Measurements from ENCODE around the gene KIF26A.

The KIF26A gene

GRCh38 chr14:104129556-104129955 lies 8.8 kb upstream of the KIF26A start:
- ATAC-seq (no peak), DNase-seq (no peak)
- peaks cover 41% of the 10 kb centered on the region for H3K27me3 Mint-ChIP-seq
- H3K4me1 Mint-ChIP-seq: no peaks in the 10 kb centered on the region
- peaks cover 2% of the 10 kb centered on the region for H3K36me3 Mint-ChIP-seq (ENCODE audit: low read depth)
- peaks cover 35% of the 10 kb centered on the region for H3K9me3 Mint-ChIP-seq
- no peak overlapping the region for H3K4me3 Mint-ChIP-seq
- H3K27ac Mint-ChIP-seq: no peak overlapping the region

DNA sequence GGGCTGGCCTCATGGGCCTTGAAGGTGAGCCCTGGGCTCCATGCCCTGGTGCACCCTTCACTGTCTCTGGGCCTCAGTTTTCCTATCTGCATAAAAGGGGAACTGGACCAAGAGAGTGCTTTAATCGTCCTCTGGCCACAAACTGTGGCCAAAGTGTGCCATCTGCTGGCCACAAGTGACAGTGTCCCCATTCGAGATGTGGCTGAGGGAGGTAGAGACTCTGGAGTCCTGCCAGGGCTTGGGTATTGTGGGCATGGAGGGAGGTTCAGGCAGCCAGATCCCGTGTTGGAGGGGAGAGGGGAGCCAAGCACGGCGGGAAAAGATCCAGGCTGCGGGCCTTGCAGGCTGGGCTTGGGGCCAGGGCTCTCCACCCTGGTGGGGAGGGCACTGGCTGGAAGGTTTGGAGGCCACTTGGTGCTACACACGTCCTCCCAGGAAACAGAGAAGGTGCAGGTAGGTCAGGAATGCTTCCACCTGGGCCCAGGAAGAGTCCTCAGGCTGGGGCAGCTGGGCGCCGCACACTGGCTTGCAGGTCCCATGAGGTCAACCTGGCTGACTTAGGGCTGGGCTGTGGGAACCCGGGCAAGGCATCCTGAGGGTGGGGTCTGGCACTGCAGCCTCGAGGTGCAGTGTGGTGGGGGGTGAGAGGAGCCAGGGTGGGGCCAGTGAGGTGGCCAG lies 7.3 kb upstream of the KIF26A start:
- ATAC-seq: no peak
- H3K27me3 Mint-ChIP-seq: peaks cover 49% of the 10 kb centered on the region
- H3K27ac Mint-ChIP-seq: no peak overlapping the region
- peaks cover 23% of the 10 kb centered on the region for H3K9me3 Mint-ChIP-seq
- H3K4me1 Mint-ChIP-seq: no peaks in the 10 kb centered on the region
- H3K36me3 Mint-ChIP-seq (ENCODE audit: low read depth): peaks cover 2% of the 10 kb centered on the region
- no peak for DNase-seq
- no peak overlapping the region for H3K4me3 Mint-ChIP-seq

- DNase-seq (no peak), ATAC-seq (no peak)
- Mint-ChIP-seq H3K27me3 (peaks cover 52% of the 10 kb centered on the region), H3K9me3 (peaks cover 16% of the 10 kb centered on the region), H3K27ac (no peak overlapping the region), H3K36me3 (ENCODE audit: low read depth) (peaks cover 2% of the 10 kb centered on the region), H3K4me1 (peaks cover 3% of the 10 kb centered on the region), H3K4me3 (no peak overlapping the region)
These were observed 6.2 kb upstream of the KIF26A start for GRCh38 chr14:104131968-104132732.

DNA sequence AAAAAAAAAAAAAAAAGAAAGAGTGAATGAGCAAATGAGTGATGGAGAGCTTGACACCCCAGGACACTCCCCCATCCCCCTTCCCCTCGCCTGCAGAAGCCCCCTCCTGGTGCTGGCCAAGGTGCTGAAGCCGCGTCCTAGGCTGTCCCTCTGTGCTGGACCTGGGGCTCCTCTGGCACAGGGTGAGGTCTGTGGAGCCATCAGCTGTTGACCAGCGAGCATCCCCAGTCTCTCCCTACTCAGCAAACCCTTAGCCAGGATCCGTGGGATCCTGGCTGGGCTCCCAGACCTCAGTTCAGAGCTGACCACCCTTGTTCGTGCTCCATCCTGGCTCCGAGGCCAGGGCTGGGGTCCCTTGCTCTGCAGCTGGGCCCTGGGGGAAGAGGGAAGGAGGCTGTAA lies 5.4 kb upstream of the KIF26A start:
- ATAC-seq (no peak), DNase-seq (no peak)
- peaks cover 51% of the 10 kb centered on the region for H3K27me3 Mint-ChIP-seq
- H3K4me1 Mint-ChIP-seq: peaks cover 3% of the 10 kb centered on the region
- no peak overlapping the region for H3K4me3 Mint-ChIP-seq
- H3K9me3 Mint-ChIP-seq: peaks cover 12% of the 10 kb centered on the region
- H3K27ac Mint-ChIP-seq: no peak overlapping the region
- peaks cover 2% of the 10 kb centered on the region for H3K36me3 Mint-ChIP-seq (ENCODE audit: low read depth)

- peaks cover 2% of the 10 kb centered on the region for H3K36me3 Mint-ChIP-seq (ENCODE audit: low read depth)
- H3K27me3 Mint-ChIP-seq: peaks cover 50% of the 10 kb centered on the region
- no peak for ATAC-seq
These were observed 4.9 kb upstream of the KIF26A start for GRCh38 chr14:104133496-104133895.

GRCh38 chr14:104134061-104134965 lies 4.1 kb upstream of the KIF26A start:
- ATAC-seq (no peak), DNase-seq (no peak)
- Mint-ChIP-seq H3K4me1 (peaks cover 3% of the 10 kb centered on the region), H3K9me3 (peaks cover 10% of the 10 kb centered on the region), H3K27me3 (peaks cover 49% of the 10 kb centered on the region), H3K36me3 (ENCODE audit: low read depth) (peaks cover 2% of the 10 kb centered on the region), H3K27ac (no peak overlapping the region), H3K4me3 (no peak overlapping the region)

More at GRCh38 chr14:104133496-104133895, 4.9 kb upstream of the KIF26A start:
- DNase-seq: no peak
- H3K9me3 Mint-ChIP-seq: peaks cover 12% of the 10 kb centered on the region
- H3K4me3 Mint-ChIP-seq: no peak overlapping the region
- peaks cover 3% of the 10 kb centered on the region for H3K4me1 Mint-ChIP-seq
- H3K27ac Mint-ChIP-seq: no peak overlapping the region

DNA sequence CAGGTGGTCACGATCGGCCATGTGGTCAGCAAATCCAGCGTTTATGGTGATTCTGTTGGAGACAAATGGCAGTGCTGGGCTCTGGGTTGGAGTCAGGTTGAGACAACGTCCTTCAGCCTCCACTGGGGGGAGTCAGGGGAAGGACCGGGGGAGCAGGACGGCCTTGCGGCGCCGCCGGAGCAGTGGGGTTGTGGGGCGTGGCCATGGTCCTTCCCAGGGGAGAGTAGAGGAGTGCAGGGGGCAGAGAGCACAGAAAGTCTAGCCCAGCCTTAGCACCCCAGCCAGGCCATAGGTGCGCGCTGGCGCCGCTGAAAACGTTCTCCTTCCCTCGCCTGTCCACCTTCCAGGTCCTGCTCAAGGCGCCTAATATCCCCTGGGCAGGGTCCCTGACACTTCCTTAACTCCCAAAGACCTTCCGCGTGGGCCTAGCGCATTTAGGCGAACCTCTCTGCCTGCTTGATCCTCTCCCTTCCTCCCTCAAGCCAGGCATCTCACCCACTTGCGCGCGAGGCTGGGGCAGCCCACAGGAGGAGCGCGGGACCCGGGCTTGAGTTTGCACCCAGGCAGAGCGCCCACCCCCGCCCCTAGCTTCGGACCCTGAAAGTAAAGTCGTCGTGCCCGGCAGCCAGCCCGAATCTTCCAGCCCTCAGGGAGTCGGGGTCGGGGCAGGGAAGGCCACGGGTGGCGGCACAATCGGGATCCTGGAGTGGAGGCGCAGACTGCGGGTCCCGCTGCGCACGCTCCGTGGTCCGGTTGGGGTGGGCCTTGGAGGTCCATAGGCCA lies 3.1 kb upstream of the KIF26A start:
- H3K4me3 Mint-ChIP-seq: no peak overlapping the region
- H3K27me3 Mint-ChIP-seq: peaks cover 44% of the 10 kb centered on the region
- peaks cover under 1% of the 10 kb centered on the region for H3K9me3 Mint-ChIP-seq
- no peaks in the 10 kb centered on the region for H3K36me3 Mint-ChIP-seq (ENCODE audit: low read depth)
- peak; percentile 34 for ATAC-seq
- H3K27ac Mint-ChIP-seq: no peak overlapping the region
- peaks cover 3% of the 10 kb centered on the region for H3K4me1 Mint-ChIP-seq
- DNase-seq: no peak

DNA sequence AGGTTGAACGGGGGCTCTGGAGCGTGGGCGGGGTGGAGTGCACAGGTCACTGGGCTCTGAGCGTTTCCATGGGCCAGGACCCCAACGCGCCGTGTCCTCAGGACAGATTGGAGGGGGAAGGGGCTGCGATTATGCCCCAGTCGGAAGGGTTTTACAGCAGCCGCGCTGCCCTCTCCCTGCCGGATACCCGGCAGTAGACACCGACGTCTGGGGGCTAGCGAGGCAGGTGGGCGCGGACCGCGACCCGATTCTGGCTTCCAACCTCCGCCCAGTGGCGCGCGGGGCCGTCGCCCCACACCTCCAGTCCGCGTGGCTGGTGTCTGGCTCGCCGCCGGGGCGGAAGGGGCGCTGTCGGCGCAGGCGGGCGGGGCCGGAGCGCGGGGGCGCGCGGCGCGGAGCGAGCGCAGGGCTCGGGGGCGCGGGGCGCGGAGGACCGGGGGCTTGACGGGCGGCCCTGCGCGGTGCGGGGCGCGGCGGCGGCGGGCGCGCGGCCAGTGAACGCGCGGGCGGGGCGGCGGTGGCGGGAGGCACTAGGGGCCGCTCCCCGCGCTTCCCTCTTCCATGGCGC lies 2.4 kb upstream of the KIF26A start:
- DNase-seq (no peak), ATAC-seq (no peak)
- peaks cover 3% of the 10 kb centered on the region for H3K4me1 Mint-ChIP-seq
- no peak overlapping the region for H3K27ac Mint-ChIP-seq
- H3K9me3 Mint-ChIP-seq: no peaks in the 10 kb centered on the region
- H3K36me3 Mint-ChIP-seq (ENCODE audit: low read depth): no peaks in the 10 kb centered on the region
- peaks cover 43% of the 10 kb centered on the region for H3K27me3 Mint-ChIP-seq
- H3K4me3 Mint-ChIP-seq: no peak overlapping the region

- Mint-ChIP-seq H3K4me1 (peaks cover 3% of the 10 kb centered on the region), H3K4me3 (peak overlapping the region; percentile 1), H3K36me3 (ENCODE audit: low read depth) (no peaks in the 10 kb centered on the region), H3K27ac (no peak overlapping the region), H3K27me3 (peaks cover 40% of the 10 kb centered on the region), H3K9me3 (no peaks in the 10 kb centered on the region)
- ATAC-seq (no peak), DNase-seq (no peak)
These were observed 1.7 kb upstream of the KIF26A start for GRCh38 chr14:104136472-104137296.

GRCh38 chr14:104137297-104138097 lies 890 bp upstream of the KIF26A start:
- ATAC-seq (peak; percentile 67), DNase-seq (peak; percentile 82)
- H3K9me3 Mint-ChIP-seq: no peaks in the 10 kb centered on the region
- peaks cover 3% of the 10 kb centered on the region for H3K4me1 Mint-ChIP-seq
- peaks cover 32% of the 10 kb centered on the region for H3K27me3 Mint-ChIP-seq
- H3K4me3 Mint-ChIP-seq: peak overlapping the region; percentile 1
- no peak overlapping the region for H3K27ac Mint-ChIP-seq
- H3K36me3 Mint-ChIP-seq (ENCODE audit: low read depth): no peaks in the 10 kb centered on the region

- H3K27ac Mint-ChIP-seq: no peak overlapping the region
- no peak for DNase-seq
- H3K27me3 Mint-ChIP-seq: peaks cover 28% of the 10 kb centered on the region
- no peaks in the 10 kb centered on the region for H3K36me3 Mint-ChIP-seq (ENCODE audit: low read depth)
- H3K4me3 Mint-ChIP-seq: no peak overlapping the region
- no peak for ATAC-seq
- no peaks in the 10 kb centered on the region for H3K9me3 Mint-ChIP-seq
- peaks cover 3% of the 10 kb centered on the region for H3K4me1 Mint-ChIP-seq
These were observed 502 bp downstream of the KIF26A start for GRCh38 chr14:104138718-104139459.
